Astrocyte (in vitro differentiated cells and primary cell): Measurements from ENCODE around the gene LZTR1. TPM values are rescaled to one million over a fixed set of nuclear protein-coding genes. Genes with fewer than 3 reads are reported as not detected.

Experiments used
- DNase-seq: peaks from one replicate; pipeline ENCODE4 v3.0.0-alpha.2; 2010; ENCODE audit warnings: low read depth
- FAIRE-seq: peaks from 2 replicates; lab custom pipeline; 2011; peaks lifted over from hg19 to GRCh38; lab: Jason Lieb, UNC
- H2AFZ ChIP-seq: 2 replicates; pipeline ENCODE4 v1.6.0; 2012; ENCODE audit warnings: low read depth, low read length, inconsistent platforms
- H3K27ac ChIP-seq: 2 replicates; pipeline ENCODE4 v1.5.1; 2011; ENCODE audit warnings: low read depth, low read length, inconsistent platforms
- H3K27me3 ChIP-seq: 2 replicates; pipeline ENCODE4 v1.6.0; 2011; ENCODE audit warnings: low read length, inconsistent platforms; ENCODE audit not compliant: insufficient read depth
- H3K36me3 ChIP-seq: 2 replicates; pipeline ENCODE4 v1.5.1; 2011; ENCODE audit warnings: low read length, inconsistent platforms; ENCODE audit not compliant: insufficient read depth
- H3K4me1 ChIP-seq: 2 replicates; pipeline ENCODE4 v1.5.1; 2011; ENCODE audit warnings: low read length, inconsistent platforms; ENCODE audit not compliant: insufficient read depth
- H3K4me2 ChIP-seq: 2 replicates; pipeline ENCODE4 v1.6.0; 2012; ENCODE audit warnings: low read length, inconsistent platforms
- H3K4me3 ChIP-seq: 2 replicates; pipeline ENCODE4 v1.5.1; 2011; ENCODE audit warnings: low read depth, mild to moderate bottlenecking, low read length, inconsistent platforms; ENCODE audit not compliant: insufficient read depth
- H3K79me2 ChIP-seq: 2 replicates; pipeline ENCODE4 v1.6.0; 2012; ENCODE audit warnings: mild to moderate bottlenecking, low read length, inconsistent platforms; ENCODE audit not compliant: insufficient read depth
- H3K9ac ChIP-seq: 2 replicates; pipeline ENCODE4 v1.6.0; 2012; ENCODE audit warnings: mild to moderate bottlenecking, low read length, inconsistent platforms
- H3K9me3 ChIP-seq: 2 replicates; pipeline ENCODE4 v1.5.1; 2012; ENCODE audit warnings: low read depth, mild to moderate bottlenecking, low read length, inconsistent platforms; ENCODE audit not compliant: insufficient read depth
- H4K20me1 ChIP-seq: 2 replicates; pipeline ENCODE4 v1.6.0; 2012; ENCODE audit warnings: low read length, inconsistent platforms; ENCODE audit not compliant: insufficient read depth
- H3K27ac Mint-ChIP-seq: one replicate; pipeline ENCODE4 v1.8.0; 2021; ENCODE audit warnings: mild to moderate bottlenecking, mixed read lengths; ENCODE audit not compliant: unreplicated experiment
- H3K27me3 Mint-ChIP-seq: one replicate; pipeline ENCODE4 v1.8.0; 2021; ENCODE audit warnings: low read depth, mixed read lengths; ENCODE audit not compliant: unreplicated experiment
- H3K36me3 Mint-ChIP-seq: one replicate; pipeline ENCODE4 v1.8.0; 2021; ENCODE audit warnings: low read depth, mixed read lengths; ENCODE audit not compliant: unreplicated experiment
- H3K4me1 Mint-ChIP-seq: one replicate; pipeline ENCODE4 v1.8.0; 2021; ENCODE audit warnings: low read depth, mixed read lengths; ENCODE audit not compliant: unreplicated experiment
- H3K4me3 Mint-ChIP-seq: one replicate; pipeline ENCODE4 v1.8.0; 2021; ENCODE audit warnings: mild to moderate bottlenecking, moderate library complexity, mixed read lengths; ENCODE audit not compliant: unreplicated experiment
- H3K9me3 Mint-ChIP-seq: one replicate; pipeline ENCODE4 v1.8.0; 2021; ENCODE audit warnings: mild to moderate bottlenecking, mixed read lengths; ENCODE audit not compliant: unreplicated experiment
- EZH2 ChIP-seq: IDR thresholded peaks from 2 replicates; pipeline ENCODE4 v1.6.1; 2012; ENCODE audit warnings: mild to moderate bottlenecking, low read length, inconsistent platforms; ENCODE audit not compliant: insufficient read depth
- total RNA-seq: library from RNA; stranded (reverse); gene quantifications from 2 replicates; pipeline ENCODE4 v1.2.1, GENCODE V29; 2021
- TF ChIP-seq, protein P1 (sequence below): IDR thresholded peaks from 2 replicates; pipeline ENCODE4 v1.5.1; 2011; ENCODE audit warnings: low read depth, mild to moderate bottlenecking, inconsistent platforms, low read length, moderate library complexity; ENCODE audit not compliant: insufficient read depth

LZTR1 gene
- total RNA-seq, 1 donor from 2014 or later: 62.0 TPM

DNA sequence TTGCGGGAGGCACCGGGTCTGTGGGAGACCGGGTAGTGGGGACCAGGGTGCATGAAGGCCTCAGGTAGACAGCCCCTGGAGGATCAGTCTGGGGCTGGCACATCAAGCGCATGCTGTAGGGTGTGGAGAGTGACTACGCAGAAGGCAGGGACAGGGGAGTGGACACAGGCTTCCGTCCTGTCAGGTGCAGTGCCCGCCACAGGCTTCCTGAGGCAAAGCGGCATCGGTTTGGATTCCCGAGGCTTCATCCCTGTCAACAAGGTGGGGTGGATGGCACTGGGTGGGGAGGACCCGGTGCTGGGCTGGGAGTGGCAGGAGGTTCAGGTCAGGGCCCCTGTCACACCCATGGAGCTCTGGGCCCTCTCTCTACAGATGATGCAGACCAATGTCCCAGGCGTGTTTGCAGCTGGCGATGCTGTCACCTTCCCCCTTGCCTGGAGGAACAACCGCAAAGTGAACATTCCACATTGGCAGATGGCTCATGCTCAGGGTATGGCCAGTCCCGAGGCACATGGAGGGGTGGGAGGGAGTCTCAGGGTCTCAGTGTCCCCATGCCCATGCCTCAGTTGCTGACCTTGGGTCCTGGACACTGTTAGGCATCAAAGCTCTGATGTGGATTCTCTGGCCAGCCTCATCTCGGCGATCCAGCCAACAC lies 4.5 kb upstream of the LZTR1 start:
- H3K4me3 Mint-ChIP-seq: no peak overlapping the region
- no peaks in the 10 kb centered on the region for H4K20me1 ChIP-seq
- peaks cover 28% of the 10 kb centered on the region for H3K27me3 Mint-ChIP-seq
- H3K9me3 ChIP-seq: peaks cover 5% of the 10 kb centered on the region
- H3K79me2 ChIP-seq: peaks cover 7% of the 10 kb centered on the region
- no peak overlapping the region for H3K27ac ChIP-seq
- peaks cover 11% of the 10 kb centered on the region for H3K9me3 Mint-ChIP-seq
- TF ChIP-seq, protein P1, sequence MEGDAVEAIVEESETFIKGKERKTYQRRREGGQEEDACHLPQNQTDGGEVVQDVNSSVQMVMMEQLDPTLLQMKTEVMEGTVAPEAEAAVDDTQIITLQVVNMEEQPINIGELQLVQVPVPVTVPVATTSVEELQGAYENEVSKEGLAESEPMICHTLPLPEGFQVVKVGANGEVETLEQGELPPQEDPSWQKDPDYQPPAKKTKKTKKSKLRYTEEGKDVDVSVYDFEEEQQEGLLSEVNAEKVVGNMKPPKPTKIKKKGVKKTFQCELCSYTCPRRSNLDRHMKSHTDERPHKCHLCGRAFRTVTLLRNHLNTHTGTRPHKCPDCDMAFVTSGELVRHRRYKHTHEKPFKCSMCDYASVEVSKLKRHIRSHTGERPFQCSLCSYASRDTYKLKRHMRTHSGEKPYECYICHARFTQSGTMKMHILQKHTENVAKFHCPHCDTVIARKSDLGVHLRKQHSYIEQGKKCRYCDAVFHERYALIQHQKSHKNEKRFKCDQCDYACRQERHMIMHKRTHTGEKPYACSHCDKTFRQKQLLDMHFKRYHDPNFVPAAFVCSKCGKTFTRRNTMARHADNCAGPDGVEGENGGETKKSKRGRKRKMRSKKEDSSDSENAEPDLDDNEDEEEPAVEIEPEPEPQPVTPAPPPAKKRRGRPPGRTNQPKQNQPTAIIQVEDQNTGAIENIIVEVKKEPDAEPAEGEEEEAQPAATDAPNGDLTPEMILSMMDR: no peak
- no peak for TF ChIP-seq EZH2
- no peak overlapping the region for H3K4me2 ChIP-seq
- H3K4me3 ChIP-seq: no peak overlapping the region
- FAIRE-seq (no peak), DNase-seq (no peak)
- peaks cover 4% of the 10 kb centered on the region for H3K36me3 Mint-ChIP-seq
- H3K4me1 Mint-ChIP-seq: peaks cover 2% of the 10 kb centered on the region
- no peaks in the 10 kb centered on the region for H3K27me3 ChIP-seq
- H3K36me3 ChIP-seq: no peaks in the 10 kb centered on the region
- no peak overlapping the region for H3K27ac Mint-ChIP-seq
- peaks cover 4% of the 10 kb centered on the region for H3K4me1 ChIP-seq
- H3K9ac ChIP-seq: no peak overlapping the region
- no peak overlapping the region for H2AFZ ChIP-seq

DNA sequence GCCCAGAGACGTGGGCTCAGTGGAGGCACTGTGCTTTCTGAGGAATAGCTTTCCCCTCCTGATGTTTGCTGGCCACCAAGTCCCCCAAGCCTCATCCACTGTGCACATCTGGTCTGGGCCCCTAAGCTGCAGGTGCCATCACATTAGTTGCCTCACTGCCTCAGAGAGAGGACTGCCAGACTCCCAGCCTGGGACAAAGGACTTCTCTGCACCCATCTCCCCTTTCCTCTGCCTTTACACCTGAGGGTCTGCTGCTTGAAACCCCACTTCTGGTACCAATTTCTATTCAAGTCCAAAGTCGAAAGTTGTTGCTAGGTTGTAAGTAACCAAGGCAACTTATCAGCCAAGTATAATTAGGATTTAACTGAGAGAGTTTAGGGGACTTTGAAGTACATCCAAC lies 3.7 kb upstream of the LZTR1 start:
- H3K4me1 Mint-ChIP-seq: peaks cover 2% of the 10 kb centered on the region
- Histone ChIP-seq H3K27me3 (no peaks in the 10 kb centered on the region), H2AFZ (no peak overlapping the region), H3K4me3 (no peak overlapping the region), H3K79me2 (peaks cover 14% of the 10 kb centered on the region), H3K27ac (no peak overlapping the region), H4K20me1 (no peaks in the 10 kb centered on the region), H3K4me1 (peaks cover 12% of the 10 kb centered on the region), H3K4me2 (no peak overlapping the region), H3K9ac (no peak overlapping the region), H3K9me3 (peaks cover 5% of the 10 kb centered on the region), H3K36me3 (no peaks in the 10 kb centered on the region)
- peaks cover 25% of the 10 kb centered on the region for H3K27me3 Mint-ChIP-seq
- TF ChIP-seq, protein P1: no peak
- TF ChIP-seq EZH2: no peak
- peaks cover 7% of the 10 kb centered on the region for H3K36me3 Mint-ChIP-seq
- H3K4me3 Mint-ChIP-seq: no peak overlapping the region
- FAIRE-seq (no peak), DNase-seq (no peak)
- no peak overlapping the region for H3K27ac Mint-ChIP-seq
- H3K9me3 Mint-ChIP-seq: peaks cover 11% of the 10 kb centered on the region

DNA sequence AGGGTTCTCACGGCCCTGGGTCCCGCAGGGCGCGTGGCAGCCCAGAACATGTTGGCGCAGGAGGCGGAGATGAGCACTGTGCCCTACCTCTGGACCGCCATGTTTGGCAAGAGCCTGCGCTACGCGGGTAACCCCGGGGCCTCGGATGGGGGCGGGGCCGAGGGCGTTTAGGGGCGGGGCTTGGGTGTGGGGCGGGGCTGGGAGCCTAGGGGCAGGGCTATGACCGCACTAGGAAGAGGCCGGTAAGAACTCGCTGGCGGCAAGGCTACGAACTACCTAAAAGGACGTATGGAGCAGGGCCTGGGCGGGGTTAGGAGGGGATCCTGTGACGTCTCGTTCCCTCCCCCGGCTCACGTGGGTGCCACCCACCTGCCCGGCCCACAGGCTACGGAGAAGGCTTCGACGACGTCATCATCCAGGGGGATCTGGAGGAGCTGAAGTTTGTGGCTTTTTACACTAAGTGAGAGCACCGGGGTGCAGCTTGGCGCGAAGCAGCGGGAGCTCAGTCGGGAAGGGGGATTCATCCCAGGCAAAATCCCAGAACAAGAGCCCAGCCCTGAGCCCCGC lies 2.8 kb upstream of the LZTR1 start:
- Mint-ChIP-seq H3K36me3 (peaks cover 9% of the 10 kb centered on the region), H3K4me3 (peak overlapping the region; percentile 72), H3K9me3 (peaks cover 11% of the 10 kb centered on the region), H3K27ac (no peak overlapping the region), H3K27me3 (peaks cover 19% of the 10 kb centered on the region), H3K4me1 (peaks cover 2% of the 10 kb centered on the region)
- TF ChIP-seq, protein P1: no peak
- no peak for TF ChIP-seq EZH2
- DNase-seq (peak; percentile 78), FAIRE-seq (no peak)
- peaks cover 5% of the 10 kb centered on the region for H3K9me3 ChIP-seq
- H3K27ac ChIP-seq: no peak overlapping the region
- H3K27me3 ChIP-seq: no peaks in the 10 kb centered on the region
- peaks cover 3% of the 10 kb centered on the region for H4K20me1 ChIP-seq
- H2AFZ ChIP-seq: peak overlapping the region; percentile 60
- H3K36me3 ChIP-seq: peaks cover 3% of the 10 kb centered on the region
- peak overlapping the region; percentile 13 for H3K4me3 ChIP-seq
- H3K4me2 ChIP-seq: peak overlapping the region; percentile 77
- H3K4me1 ChIP-seq: peaks cover 12% of the 10 kb centered on the region
- peak overlapping the region; percentile 3 for H3K9ac ChIP-seq
- H3K79me2 ChIP-seq: peaks cover 24% of the 10 kb centered on the region
